Suprapubic skin (tissue), 4 donors: ENCODE measurements around the gene MYADML2.

Source experiments
- EP300 ChIP-seq: sonication (generic); formaldehyde crosslinking; IDR thresholded peaks from one replicate; pipeline ENCODE4 v1.6.1; 2017; ENCODE audit warnings: antibody characterized with exemption
- POLR2A ChIP-seq, 2 donors: fragments of 450-650 bp; IDR thresholded peaks; one replicate each; pipeline ENCODE4 v1.6.1; 2017; ENCODE audit warnings: antibody characterized with exemption in 2 of 2, mild to moderate bottlenecking in 2 of 2, moderate library complexity in 2 of 2
- POLR2AphosphoS5 ChIP-seq, 3 donors: sonication (generic); formaldehyde crosslinking; IDR thresholded peaks; one replicate each; pipeline ENCODE4 v1.6.1; 2017; ENCODE audit warnings: antibody characterized with exemption in 3 of 3
- TF ChIP-seq, protein P1 (sequence below), 2 donors: fragments of 200-600 bp in 1 of 2; fragments of 450-650 bp in 1 of 2; sonication (generic) in 1 of 2; IDR thresholded peaks; one replicate each; pipeline ENCODE4 v1.5.1; 2016 to 2019; ENCODE audit warnings: antibody characterized with exemption in 2 of 2, mild to moderate bottlenecking in 1 of 2, moderate library complexity in 1 of 2

DNA sequence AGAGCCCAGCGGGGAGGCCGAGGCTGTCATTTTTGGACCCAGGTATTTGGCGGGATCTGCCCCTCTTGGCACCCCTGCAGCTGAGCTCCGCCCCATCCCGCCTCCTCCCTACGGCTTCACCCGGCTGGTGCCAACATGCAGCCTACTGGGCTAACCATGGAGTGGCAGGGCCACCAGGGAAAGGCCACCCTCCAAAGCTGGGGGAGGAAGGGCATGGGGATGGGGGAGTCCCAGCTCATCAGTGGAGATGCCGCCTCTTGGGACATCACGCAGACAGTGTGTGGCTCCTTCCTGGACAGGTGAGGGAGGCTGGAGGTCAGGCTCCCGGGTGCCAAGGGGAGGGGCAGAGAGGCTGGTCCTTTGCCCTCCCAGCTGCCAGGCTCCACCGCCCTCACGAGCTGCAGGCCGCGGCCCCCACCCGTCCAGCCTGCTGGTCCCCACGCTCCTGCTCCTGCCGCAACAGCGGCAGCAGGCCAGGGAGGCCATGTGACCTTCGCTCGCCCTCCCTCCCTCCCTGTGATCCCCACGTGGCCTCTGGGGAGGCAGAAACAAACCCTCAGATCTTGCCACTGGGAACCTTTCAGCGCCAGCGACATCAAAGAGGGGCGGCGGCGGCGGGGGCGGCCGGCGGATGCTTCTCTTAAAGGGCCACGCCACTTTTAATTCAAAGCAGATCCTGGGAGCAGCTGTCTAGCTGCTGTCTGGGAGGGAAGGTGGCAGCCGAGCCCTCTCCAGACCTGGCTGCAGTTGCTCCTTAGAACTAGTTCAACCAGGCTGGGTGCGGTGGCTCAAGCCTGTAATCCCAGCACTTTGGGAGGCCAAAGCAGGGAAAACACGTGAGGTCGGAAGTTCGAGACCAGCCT, 20.7 kb upstream of the MYADML2 start:
- TF ChIP-seq, protein P1, sequence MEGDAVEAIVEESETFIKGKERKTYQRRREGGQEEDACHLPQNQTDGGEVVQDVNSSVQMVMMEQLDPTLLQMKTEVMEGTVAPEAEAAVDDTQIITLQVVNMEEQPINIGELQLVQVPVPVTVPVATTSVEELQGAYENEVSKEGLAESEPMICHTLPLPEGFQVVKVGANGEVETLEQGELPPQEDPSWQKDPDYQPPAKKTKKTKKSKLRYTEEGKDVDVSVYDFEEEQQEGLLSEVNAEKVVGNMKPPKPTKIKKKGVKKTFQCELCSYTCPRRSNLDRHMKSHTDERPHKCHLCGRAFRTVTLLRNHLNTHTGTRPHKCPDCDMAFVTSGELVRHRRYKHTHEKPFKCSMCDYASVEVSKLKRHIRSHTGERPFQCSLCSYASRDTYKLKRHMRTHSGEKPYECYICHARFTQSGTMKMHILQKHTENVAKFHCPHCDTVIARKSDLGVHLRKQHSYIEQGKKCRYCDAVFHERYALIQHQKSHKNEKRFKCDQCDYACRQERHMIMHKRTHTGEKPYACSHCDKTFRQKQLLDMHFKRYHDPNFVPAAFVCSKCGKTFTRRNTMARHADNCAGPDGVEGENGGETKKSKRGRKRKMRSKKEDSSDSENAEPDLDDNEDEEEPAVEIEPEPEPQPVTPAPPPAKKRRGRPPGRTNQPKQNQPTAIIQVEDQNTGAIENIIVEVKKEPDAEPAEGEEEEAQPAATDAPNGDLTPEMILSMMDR (IDR thresholded peaks at IDR 0.05) = no peak
- TF ChIP-seq POLR2AphosphoS5 (IDR thresholded peaks at IDR 0.05) (no peak), POLR2A (IDR thresholded peaks at IDR 0.05) (no peak), EP300 (no peak)
